ENCODE results near the gene CFAP251. TPM values are rescaled to one million over a fixed set of nuclear protein-coding genes. Genes with fewer than 3 reads are reported as not detected.

The CFAP251 gene
- total RNA-seq, 1 experiment from 2014 or later, result 2.6 TPM

- RAD21 ChIA-PET (ENCODE audit: low non-redundant PET in 1 of 2, low total read pairs in 2 of 2, uncharacterized antibody in 2 of 2, unreplicated experiment in 2 of 2), result no interaction called here
- Histone ChIP-seq H3K36me3 (ENCODE audit: control insufficient read depth in 1 of 2, insufficient read depth in 2 of 2, low read length in 2 of 2) (no peaks in the 10 kb centered on the region), H2AFZ (ENCODE audit: low read depth, low read length, poor library complexity, severe bottlenecking) (no peak overlapping the region), H3K9me2 (ENCODE audit: insufficient read depth) (no peaks in the 10 kb centered on the region), H3K4me1 (ENCODE audit: control insufficient read depth in 1 of 2, insufficient read depth in 2 of 2, low read length in 2 of 2) (no peaks in the 10 kb centered on the region), H4K20me1 (ENCODE audit: insufficient read depth) (no peaks in the 10 kb centered on the region), H3K4me2 (ENCODE audit: low read length) (no peak overlapping the region), H3K9me3 (ENCODE audit: control insufficient read depth in 1 of 2, insufficient read depth in 1 of 2, low read depth in 1 of 2, low read length in 2 of 2) (no peaks in the 10 kb centered on the region), H3K79me2 (ENCODE audit: insufficient read depth, low read length) (no peaks in the 10 kb centered on the region), H3K9ac (ENCODE audit: low read length) (no peak overlapping the region), H3K27ac (ENCODE audit: low read depth, low read length) (no peak overlapping the region), H3K4me3 (replicated peaks in 1 of 2; ENCODE audit: low read depth in 1 of 2, low read length in 2 of 2) (no peak overlapping the region), H3K27me3 (ENCODE audit: insufficient read depth, low read length) (no peaks in the 10 kb centered on the region)
- no peak for TF ChIP-seq ZNF274 (IDR thresholded peaks at IDR 0.05; ENCODE audit: low read depth, low read length)
- no peak for TF ChIP-seq POLR2AphosphoS5 (IDR thresholded peaks at IDR 0.05; ENCODE audit: low read depth, low read length)
- TF ChIP-seq FOSL1 (IDR thresholded peaks at IDR 0.05; ENCODE audit: low read depth), result no peak
- no peak for TF ChIP-seq POLR2A (IDR thresholded peaks at IDR 0.05; ENCODE audit: borderline replicate concordance, extremely low read depth, insufficient read depth, insufficient read length)
- TF ChIP-seq EGR1 (IDR thresholded peaks at IDR 0.05; ENCODE audit: low read depth), result no peak
- DNase-seq (ENCODE audit: low read depth, low spot score), result no peak
- CTCF ChIA-PET, result no interaction called here
- intact Hi-C loops (cut with micrococcal nuclease), result no loop called here
- POLR2A ChIA-PET, result no interaction called here
- no TSS peak for BruUV-seq (replicated peaks)
- ATAC-seq, result no peak
These were observed 71.8 kb downstream of the CFAP251 start for GRCh38 chr12:121990114-121990647.

GRCh38 chr12:121990692-121991603, 72.6 kb downstream of the CFAP251 start:
- Histone ChIP-seq H3K4me3 (replicated peaks in 1 of 2; ENCODE audit: low read depth in 1 of 2, low read length in 2 of 2) (no peak overlapping the region), H3K36me3 (ENCODE audit: control insufficient read depth in 1 of 2, insufficient read depth in 2 of 2, low read length in 2 of 2) (no peaks in the 10 kb centered on the region), H3K4me1 (ENCODE audit: control insufficient read depth in 1 of 2, insufficient read depth in 2 of 2, low read length in 2 of 2) (no peaks in the 10 kb centered on the region), H3K9me3 (ENCODE audit: control insufficient read depth in 1 of 2, insufficient read depth in 1 of 2, low read depth in 1 of 2, low read length in 2 of 2) (no peaks in the 10 kb centered on the region), H3K4me2 (ENCODE audit: low read length) (no peak overlapping the region), H3K9me2 (ENCODE audit: insufficient read depth) (no peaks in the 10 kb centered on the region), H4K20me1 (ENCODE audit: insufficient read depth) (no peaks in the 10 kb centered on the region), H2AFZ (ENCODE audit: low read depth, low read length, poor library complexity, severe bottlenecking) (no peak overlapping the region), H3K9ac (ENCODE audit: low read length) (no peak overlapping the region), H3K79me2 (ENCODE audit: insufficient read depth, low read length) (no peaks in the 10 kb centered on the region), H3K27me3 (ENCODE audit: insufficient read depth, low read length) (no peaks in the 10 kb centered on the region), H3K27ac (ENCODE audit: low read depth, low read length) (no peak overlapping the region)
- ChIA-PET POLR2A (no interaction called here), RAD21 (ENCODE audit: low non-redundant PET in 1 of 2, low total read pairs in 2 of 2, uncharacterized antibody in 2 of 2, unreplicated experiment in 2 of 2) (no interaction called here), CTCF (no interaction called here)
- ATAC-seq, result no peak
- intact Hi-C loops (cut with micrococcal nuclease), result no loop called here
- TF ChIP-seq SP1 (IDR thresholded peaks at IDR 0.05; ENCODE audit: low read depth), result no peak
- TF ChIP-seq FOSL1 (IDR thresholded peaks at IDR 0.05; ENCODE audit: low read depth), result no peak
- no peak for TF ChIP-seq ZFX (IDR thresholded peaks at IDR 0.05)
- no peak for TF ChIP-seq JUND (IDR thresholded peaks at IDR 0.05)
- TF ChIP-seq EGR1 (IDR thresholded peaks at IDR 0.05; ENCODE audit: low read depth), result no peak
- no peak for TF ChIP-seq RAD21 (IDR thresholded peaks at IDR 0.05; ENCODE audit: low read depth)
- no peak for TF ChIP-seq TCF7L2 (IDR thresholded peaks at IDR 0.05; ENCODE audit: borderline replicate concordance, extremely low read depth, insufficient read depth, insufficient read length)
- TF ChIP-seq ATF3 (IDR thresholded peaks at IDR 0.05), result no peak
- TF ChIP-seq CTCF (IDR thresholded peaks at IDR 0.05 in 2 of 3, conservative IDR thresholded peaks at IDR 0.05 in 1 of 3; ENCODE audit: borderline replicate concordance in 1 of 3, insufficient read depth in 1 of 3, low read depth in 2 of 3, low read length in 2 of 3), result no peak
- TF ChIP-seq MAX (IDR thresholded peaks at IDR 0.05), result no peak
- no peak for TF ChIP-seq CEBPB (IDR thresholded peaks at IDR 0.05; ENCODE audit: low read depth)
- TF ChIP-seq SRF (IDR thresholded peaks at IDR 0.05; ENCODE audit: low read depth), result no peak
- no peak for DNase-seq (ENCODE audit: low read depth, low spot score)
- no TSS peak for BruUV-seq (replicated peaks)

All from HCT116 (cell line).